HG03039 (cell line): ENCODE data around the gene VPS35L.

Source experiments
- ATAC-seq: cut with Tn5 transposase; IDR thresholded peaks from one replicate; pipeline ENCODE4 v1.9.1; 2021; ENCODE audit warnings: mild to moderate bottlenecking, moderate library complexity; ENCODE audit not compliant: unreplicated experiment

VPS35L gene

GRCh38 chr16:19744670-19745069 is 189.2 kb downstream of the VPS35L start:
- ATAC-seq: no peak

- no peak for ATAC-seq
Observed at GRCh38 chr16:19745286-19746010, 189.9 kb downstream of the VPS35L start.

GRCh38 chr16:19746561-19746960 is 191.1 kb downstream of the VPS35L start:
- ATAC-seq: no peak

- no peak for ATAC-seq
Observed at GRCh38 chr16:19748389-19749168, 193.1 kb downstream of the VPS35L start.

- ATAC-seq: no peak
Observed at GRCh38 chr16:19749571-19750080, 194.1 kb downstream of the VPS35L start.
